NCI-H2029 (cell line): ENCODE data around the gene CLEC18A.
"Not testable (repeated sequence)": the region's sequence is repeated elsewhere in the genome, so short reads cannot be mapped to it uniquely, and the experiment has no call there.

Experiments used
- DNase-seq: peaks from one replicate; lab custom pipeline; 2025; lab: John Stamatoyannopoulos, UW

Gene CLEC18A

DNA sequence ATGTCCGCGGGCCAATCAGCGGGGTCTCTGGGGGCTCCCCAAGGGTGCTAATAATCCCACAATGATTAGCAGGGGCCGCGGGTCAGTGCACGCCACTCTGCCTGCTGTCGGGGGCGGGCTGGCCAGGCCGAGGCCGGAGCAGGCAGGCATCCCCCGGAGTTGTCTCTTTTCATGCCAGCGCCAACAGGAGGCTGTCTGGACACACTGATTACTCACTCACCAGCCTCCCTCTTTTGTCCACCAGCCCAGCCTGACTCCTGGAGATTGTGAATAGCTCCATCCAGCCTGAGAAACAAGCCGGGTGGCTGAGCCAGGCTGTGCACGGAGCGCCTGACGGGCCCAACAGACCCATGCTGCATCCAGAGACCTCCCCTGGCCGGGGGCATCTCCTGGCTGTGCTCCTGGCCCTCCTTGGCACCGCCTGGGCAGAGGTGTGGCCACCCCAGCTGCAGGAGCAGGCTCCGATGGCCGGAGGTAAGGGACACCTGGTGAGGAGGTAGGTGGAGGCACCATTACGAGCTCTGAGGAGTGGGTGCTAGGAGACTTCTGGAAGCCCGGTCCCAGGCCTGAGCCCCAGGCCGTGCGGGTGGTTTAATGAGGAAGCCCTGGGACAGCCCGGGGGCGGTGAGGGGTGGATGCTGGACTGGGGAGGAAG lies at the start of gene CLEC18A:
TSS of gene CLEC18A (plus strand) at position 318 of the 655 bp plus-strand sequence. CDS start at position 351, 33 bp downstream.
- not testable (repeated sequence) for DNase-seq

DNA sequence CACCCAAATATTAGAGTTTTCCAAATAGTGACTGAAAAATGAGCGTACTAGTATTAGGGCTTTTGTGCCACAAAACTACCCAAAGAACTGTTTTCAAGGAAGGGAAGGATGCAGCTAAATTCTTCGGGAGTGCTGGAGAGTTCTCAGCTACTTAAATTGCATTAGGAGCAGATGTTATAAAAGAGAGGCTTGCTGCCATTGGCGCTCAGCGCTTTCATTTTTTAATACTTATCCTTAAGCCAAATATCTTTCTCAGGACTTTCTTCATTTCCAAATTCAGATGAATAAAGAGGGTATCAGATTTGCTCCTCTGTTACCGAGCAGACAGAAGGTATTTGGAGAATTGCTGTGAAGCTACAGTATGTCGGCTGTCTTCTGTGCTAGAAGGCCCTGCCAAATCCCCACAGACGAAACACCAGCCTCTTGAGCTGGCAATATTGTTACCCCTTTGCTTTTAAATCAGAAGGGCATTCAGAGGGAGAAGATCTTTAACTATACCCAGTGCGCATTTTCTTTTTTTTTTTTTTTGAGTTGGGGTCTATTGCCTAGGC lies 47.2 kb upstream of the CLEC18A start:
- DNase-seq: no peak

- peak; percentile 15 for DNase-seq
Measured at GRCh38 chr16:69904495-69905170, 46.5 kb upstream of the CLEC18A start.

DNA sequence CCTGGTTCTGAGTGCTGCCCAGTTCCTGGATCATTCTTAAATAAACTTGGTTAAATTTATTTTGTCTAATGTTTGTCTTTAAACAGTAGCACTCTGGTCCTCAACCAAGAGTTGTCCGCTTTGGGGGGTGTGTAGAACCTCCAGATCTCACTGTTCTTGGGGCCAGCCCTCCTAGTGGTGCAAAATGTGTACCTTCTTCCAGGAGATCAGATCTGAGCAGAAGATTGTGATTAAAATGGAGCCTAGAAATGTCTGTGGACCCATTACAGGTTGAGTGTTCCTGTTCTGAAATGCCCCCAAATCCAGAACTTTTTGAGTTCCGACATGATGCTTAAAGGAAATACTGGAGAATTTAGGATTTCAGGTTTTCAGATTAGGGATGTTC lies 46.0 kb upstream of the CLEC18A start:
- no peak for DNase-seq

DNA sequence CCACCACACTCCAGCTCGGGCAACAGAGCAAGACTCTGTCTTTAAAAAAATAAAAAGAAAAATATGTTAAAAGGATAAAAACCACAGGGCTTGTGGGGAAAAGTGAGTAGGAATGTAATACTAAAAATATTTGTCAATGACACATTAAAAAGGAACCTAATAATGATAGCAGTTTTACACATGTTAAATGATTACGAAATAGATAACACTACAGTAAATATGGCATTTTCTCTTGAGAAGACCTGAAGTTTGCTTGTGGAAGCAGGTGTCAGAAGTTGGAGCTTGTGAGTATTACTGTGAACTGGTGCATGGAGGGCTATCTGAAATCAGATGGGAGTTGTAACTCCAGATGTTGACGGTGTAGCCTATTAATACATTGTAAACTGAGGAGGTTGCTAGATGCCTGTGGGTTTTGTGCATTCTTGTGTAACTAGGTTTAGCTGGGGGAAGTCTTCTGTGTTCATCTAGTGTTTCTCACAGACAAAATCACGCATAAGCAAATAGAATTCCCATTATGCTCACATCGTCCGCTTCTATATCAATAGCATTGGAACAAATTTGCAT lies 44.2 kb upstream of the CLEC18A start:
- DNase-seq: no peak

DNA sequence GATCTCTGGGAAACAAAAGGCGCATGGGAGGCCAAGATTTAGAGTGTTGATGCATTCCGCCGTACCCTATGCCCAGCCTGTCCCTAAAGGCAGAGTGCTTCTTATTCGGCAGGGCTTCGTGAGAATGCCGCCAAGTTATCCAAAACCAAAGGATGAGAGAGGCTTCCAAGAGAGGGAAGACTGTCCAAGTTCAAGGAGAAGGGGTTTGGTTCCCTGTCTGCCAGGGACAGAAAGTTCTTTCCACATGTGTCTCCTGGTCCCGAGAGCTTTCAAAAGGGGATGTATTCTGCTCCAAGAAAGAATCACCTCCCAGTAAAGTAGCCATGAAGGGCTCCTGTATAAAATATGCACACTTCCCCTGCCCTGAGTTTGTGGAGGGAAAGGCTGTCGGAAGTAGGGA lies 42.1 kb upstream of the CLEC18A start:
- DNase-seq: no peak

DNA sequence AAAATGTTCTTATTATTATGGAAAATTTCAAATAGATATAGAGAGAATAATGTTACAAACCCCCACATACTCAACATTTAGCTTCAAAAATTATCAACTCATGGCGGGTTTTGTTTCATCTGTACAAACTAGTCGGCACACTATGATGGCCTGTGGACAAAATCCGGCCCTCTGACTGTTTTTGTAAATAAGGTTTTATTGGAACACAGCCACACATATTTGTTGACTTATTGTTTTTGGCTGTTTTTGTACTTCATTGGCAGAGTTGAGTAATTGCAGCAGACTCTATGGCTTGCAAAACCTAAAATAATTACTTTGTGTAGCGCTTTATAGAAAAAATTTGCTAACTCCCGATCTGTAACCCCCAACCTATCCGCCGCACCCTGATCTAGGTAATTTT lies 41.4 kb upstream of the CLEC18A start:
- no peak for DNase-seq

DNA sequence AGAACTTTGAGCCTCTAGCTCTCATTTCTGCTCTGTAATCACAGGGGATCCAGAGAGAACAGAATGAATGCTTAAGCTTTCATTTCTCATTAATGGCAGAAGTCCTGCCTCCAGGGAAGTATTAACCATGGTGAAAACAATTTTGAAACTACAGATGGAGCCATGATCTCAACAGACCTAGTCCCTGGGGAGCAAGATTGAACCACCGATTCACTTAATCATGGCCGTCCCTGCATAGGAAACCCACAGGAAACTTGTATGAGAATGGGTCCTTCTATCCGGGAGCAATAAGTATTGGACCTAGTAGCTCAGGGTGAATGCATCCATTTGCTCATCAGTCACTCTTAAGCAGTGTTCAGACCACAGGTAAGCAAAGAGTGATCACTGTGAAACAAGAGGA lies 40.2 kb upstream of the CLEC18A start:
- no peak for DNase-seq

GRCh38 chr16:69916462-69916861 lies 34.7 kb upstream of the CLEC18A start:
- DNase-seq: no peak

DNA sequence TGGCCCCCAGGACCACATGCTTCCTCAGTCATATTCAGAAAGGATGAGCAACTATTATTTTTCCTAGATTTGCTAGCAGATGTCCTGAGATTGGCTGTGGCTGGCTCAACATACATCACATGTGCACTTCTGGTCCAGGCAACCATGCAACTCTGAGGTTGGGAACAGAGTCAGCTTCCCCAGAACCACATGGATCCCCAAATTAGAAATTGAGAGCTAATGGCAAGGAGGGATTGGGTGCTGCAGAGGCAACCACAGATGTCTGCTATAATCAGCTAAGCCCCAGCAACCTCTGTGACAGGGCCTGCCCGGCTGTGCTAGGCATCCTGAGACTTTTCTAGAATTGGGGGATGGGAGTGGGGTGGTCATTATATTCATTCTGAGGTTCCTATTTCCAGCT lies 33.8 kb upstream of the CLEC18A start:
- no peak for DNase-seq

DNA sequence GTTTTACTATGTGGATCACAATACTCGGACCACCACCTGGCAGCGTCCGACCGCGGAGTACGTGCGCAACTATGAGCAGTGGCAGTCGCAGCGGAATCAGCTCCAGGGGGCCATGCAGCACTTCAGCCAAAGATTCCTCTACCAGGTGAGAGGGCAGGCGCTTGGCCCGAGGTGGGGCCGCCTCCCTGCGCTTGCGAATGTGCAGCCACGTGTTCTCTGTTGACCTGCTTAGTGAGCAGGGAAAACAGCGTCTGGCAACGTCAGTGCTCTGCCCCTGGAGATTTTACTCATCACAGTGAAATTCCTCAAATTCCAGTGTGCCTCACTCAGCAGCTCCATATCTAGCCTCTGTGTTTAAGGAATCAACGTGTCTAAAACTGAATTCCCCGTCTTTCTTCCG lies 33.4 kb upstream of the CLEC18A start:
- no peak for DNase-seq

DNA sequence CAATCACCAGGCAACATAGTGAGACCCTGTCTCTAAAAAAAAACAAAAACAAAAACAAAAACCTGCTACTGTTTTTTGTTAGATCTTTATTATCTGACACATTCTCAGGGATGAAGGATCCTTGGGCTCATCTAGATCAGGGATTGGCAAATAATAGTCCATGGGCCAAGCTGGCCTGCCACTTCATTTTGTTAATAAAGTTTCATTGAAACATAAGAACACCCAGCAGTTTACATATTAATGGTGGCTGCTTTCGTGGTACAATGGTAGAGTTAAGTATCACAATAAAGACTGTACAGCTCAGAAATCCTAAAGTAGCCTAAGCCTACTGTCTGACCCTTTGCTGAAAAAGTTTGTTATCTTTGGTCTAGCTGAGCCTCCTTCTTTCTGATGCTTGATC lies 32.9 kb upstream of the CLEC18A start:
- no peak for DNase-seq

- no peak for DNase-seq
Measured at GRCh38 chr16:69921127-69921526, 30.0 kb upstream of the CLEC18A start.

- no peak for DNase-seq
Measured at GRCh38 chr16:69922200-69922599, 28.9 kb upstream of the CLEC18A start.

DNA sequence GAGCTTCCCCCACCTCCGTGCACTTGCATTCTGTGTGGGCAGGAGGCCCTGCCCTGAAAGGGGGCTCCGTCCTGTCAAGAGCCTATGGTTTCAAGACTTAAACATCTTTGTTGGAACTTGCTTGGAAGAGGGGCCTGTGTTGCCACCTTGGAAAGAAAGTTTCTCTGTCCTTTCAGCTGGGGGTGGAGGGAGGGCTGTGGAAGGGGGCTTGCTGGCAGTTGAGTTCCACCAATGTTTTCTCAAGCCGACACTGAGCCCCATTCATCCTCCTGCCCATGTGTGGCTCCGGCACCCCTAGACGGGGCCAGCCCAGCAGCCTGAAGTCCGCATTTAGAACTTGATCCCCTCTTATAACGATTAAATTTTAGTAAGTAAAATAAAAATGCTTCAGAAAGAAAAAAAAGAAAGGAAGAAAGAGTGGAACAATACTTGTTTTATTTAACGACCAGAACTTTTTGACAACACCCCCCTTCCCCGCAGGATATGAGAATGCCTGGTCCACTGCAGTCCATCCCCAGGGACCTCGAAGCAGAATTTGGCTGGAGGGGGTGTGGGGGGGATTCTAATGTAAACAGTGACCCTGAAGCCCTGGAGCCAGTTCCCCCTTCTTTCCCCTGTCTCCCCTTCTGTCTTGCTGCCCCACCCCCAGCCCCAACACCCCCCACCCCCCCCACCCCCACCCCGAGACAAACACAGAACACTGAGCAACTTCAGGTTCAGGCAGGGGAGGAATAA lies 26.9 kb upstream of the CLEC18A start:
- DNase-seq: no peak

DNA sequence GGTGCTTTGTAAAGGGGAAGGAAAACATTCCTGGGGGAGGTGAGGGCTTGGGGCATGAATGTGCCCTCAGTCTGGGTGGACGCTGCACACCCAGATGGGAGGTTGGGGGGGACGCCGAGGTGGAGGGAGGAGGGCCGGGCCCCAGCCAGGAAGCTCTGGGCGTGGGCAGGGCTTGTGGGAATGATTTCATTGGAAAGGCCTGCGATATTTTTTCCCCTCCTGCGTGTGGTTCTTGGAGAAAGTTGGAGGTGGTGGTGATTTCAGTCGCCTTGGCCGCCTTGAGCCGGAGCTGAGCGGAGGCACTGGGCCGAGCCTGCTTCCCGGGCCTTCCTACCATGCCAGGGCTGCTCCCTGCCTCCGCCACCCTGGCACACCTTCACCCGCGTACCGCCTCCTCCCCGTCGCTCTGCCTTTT lies 26.4 kb upstream of the CLEC18A start:
- no peak for DNase-seq

- DNase-seq: no peak
Measured at GRCh38 chr16:69925311-69925710, 25.8 kb upstream of the CLEC18A start.

- DNase-seq: no peak
Measured at GRCh38 chr16:69926241-69926640, 24.9 kb upstream of the CLEC18A start.

GRCh38 chr16:69927056-69927757 lies 23.9 kb upstream of the CLEC18A start:
- no peak for DNase-seq

DNA sequence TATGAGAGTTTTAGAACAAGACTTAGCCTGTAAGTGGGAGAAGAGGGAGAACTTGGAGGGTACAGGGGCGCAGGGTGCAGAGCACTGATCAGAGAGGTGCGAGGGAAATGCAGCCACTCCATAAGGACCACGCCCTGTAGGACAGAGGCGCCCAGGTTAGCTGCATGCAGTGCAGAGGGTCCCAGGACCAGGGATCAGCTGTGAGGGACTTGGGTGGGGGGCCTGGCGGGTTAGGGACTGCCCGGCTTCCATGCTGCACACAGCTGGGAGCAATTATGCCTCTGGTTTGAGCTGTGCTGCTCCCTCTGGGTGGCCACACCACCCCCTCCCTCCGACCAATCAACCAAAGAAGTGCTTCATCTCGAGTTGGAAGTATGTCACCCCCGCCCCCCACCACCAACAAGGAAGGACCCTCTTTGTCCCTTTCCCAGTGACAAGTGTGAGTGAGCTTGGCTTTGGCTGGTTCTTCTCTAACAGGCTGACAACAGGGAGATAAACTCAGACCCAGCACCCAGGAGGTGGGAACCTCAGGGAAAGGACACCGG lies 22.2 kb upstream of the CLEC18A start:
- no peak for DNase-seq

GRCh38 chr16:69929480-69929879 lies 21.7 kb upstream of the CLEC18A start:
- no peak for DNase-seq
